Measurements from ENCODE around the gene INTS4. TPM values are rescaled to one million over a fixed set of nuclear protein-coding genes. Genes with fewer than 3 reads are reported as not detected.

INTS4 gene
- total and polyA plus RNA-seq, 2 experiments from 2014 or later: 24.6 to 47.6 TPM

DNA sequence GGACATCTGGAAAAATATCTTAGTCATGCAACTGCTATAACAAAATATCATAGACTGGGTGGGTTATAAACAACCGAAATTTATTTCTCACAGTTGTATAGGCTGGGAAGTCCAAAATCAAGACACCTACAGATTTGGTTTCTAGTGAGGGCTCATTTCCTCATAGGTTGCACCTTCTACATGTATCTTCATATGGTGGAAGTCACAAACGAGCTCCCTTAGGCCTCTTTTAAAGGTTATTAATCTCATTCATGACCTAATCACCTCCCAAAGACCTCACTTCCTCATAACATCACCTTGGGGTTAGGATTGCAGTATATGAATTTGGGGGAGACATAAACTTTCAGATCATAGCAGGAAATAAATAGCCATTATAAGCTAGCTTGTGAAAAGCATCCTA is 85.2 kb downstream of the INTS4 start (continued):
- TF ChIP-seq, protein P1, sequence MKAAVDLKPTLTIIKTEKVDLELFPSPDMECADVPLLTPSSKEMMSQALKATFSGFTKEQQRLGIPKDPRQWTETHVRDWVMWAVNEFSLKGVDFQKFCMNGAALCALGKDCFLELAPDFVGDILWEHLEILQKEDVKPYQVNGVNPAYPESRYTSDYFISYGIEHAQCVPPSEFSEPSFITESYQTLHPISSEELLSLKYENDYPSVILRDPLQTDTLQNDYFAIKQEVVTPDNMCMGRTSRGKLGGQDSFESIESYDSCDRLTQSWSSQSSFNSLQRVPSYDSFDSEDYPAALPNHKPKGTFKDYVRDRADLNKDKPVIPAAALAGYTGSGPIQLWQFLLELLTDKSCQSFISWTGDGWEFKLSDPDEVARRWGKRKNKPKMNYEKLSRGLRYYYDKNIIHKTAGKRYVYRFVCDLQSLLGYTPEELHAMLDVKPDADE (IDR thresholded peaks at IDR 0.05): no peak
- no peak for TF ChIP-seq JUNB (IDR thresholded peaks at IDR 0.05; ENCODE audit: unreplicated experiment)
- TF ChIP-seq STAT1 (IDR thresholded peaks at IDR 0.05; ENCODE audit: unreplicated experiment): no peak
- TF ChIP-seq CREB1 (CRISPR knock-in tag; IDR thresholded peaks at IDR 0.05; ENCODE audit: low read depth): no peak
- TF ChIP-seq, protein P2, sequence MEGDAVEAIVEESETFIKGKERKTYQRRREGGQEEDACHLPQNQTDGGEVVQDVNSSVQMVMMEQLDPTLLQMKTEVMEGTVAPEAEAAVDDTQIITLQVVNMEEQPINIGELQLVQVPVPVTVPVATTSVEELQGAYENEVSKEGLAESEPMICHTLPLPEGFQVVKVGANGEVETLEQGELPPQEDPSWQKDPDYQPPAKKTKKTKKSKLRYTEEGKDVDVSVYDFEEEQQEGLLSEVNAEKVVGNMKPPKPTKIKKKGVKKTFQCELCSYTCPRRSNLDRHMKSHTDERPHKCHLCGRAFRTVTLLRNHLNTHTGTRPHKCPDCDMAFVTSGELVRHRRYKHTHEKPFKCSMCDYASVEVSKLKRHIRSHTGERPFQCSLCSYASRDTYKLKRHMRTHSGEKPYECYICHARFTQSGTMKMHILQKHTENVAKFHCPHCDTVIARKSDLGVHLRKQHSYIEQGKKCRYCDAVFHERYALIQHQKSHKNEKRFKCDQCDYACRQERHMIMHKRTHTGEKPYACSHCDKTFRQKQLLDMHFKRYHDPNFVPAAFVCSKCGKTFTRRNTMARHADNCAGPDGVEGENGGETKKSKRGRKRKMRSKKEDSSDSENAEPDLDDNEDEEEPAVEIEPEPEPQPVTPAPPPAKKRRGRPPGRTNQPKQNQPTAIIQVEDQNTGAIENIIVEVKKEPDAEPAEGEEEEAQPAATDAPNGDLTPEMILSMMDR (conservative IDR thresholded peaks at IDR 0.05; ENCODE audit: low read depth in 2 of 2): no peak
- TF ChIP-seq, protein P3, sequence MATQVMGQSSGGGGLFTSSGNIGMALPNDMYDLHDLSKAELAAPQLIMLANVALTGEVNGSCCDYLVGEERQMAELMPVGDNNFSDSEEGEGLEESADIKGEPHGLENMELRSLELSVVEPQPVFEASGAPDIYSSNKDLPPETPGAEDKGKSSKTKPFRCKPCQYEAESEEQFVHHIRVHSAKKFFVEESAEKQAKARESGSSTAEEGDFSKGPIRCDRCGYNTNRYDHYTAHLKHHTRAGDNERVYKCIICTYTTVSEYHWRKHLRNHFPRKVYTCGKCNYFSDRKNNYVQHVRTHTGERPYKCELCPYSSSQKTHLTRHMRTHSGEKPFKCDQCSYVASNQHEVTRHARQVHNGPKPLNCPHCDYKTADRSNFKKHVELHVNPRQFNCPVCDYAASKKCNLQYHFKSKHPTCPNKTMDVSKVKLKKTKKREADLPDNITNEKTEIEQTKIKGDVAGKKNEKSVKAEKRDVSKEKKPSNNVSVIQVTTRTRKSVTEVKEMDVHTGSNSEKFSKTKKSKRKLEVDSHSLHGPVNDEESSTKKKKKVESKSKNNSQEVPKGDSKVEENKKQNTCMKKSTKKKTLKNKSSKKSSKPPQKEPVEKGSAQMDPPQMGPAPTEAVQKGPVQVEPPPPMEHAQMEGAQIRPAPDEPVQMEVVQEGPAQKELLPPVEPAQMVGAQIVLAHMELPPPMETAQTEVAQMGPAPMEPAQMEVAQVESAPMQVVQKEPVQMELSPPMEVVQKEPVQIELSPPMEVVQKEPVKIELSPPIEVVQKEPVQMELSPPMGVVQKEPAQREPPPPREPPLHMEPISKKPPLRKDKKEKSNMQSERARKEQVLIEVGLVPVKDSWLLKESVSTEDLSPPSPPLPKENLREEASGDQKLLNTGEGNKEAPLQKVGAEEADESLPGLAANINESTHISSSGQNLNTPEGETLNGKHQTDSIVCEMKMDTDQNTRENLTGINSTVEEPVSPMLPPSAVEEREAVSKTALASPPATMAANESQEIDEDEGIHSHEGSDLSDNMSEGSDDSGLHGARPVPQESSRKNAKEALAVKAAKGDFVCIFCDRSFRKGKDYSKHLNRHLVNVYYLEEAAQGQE (IDR thresholded peaks at IDR 0.05; ENCODE audit: unreplicated experiment): no peak
- TF ChIP-seq POLR2AphosphoS5 (IDR thresholded peaks at IDR 0.05; ENCODE audit: low read depth): no peak
- no peak for TF ChIP-seq EZH2phosphoT487 (IDR thresholded peaks at IDR 0.05; ENCODE audit: unreplicated experiment)
- no peak for TF ChIP-seq ZNF114 (CRISPR knock-in tag; IDR thresholded peaks at IDR 0.05)

DNA sequence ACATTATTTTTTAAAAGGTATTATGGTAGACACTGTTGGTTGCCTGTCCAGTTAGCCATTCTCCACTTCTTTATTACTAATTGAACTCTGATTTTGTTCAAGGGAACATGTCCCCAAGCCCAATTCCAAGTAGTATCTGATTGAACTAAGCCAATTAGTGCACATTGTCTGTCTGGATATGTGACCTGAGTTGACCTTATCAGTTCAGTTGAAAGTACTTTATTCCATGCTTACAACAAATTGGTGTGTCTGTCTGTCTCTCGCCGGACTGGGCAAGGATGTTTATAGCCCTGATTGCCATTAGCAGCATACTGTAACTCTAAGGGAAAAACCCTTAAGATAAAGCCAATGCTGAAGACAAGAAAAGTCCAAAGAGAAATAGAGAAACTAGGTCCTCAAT is 85.6 kb downstream of the INTS4 start:
- Histone ChIP-seq H3F3A (replicated peaks; ENCODE audit: low read depth) (no peaks in the 10 kb centered on the region), H3K27ac (ENCODE audit: low read depth) (no peak overlapping the region), H4K20me1 (replicated peaks; ENCODE audit: insufficient read depth) (no peaks in the 10 kb centered on the region), H3K36me3 (ENCODE audit: insufficient read depth) (no peaks in the 10 kb centered on the region), H3K9me2 (ENCODE audit: insufficient read depth) (no peaks in the 10 kb centered on the region), H2AFZ (no peak overlapping the region), H3K27me3 (ENCODE audit: insufficient read depth) (no peaks in the 10 kb centered on the region), H3K4me1 (ENCODE audit: insufficient read depth) (no peaks in the 10 kb centered on the region), H3K79me2 (replicated peaks; ENCODE audit: insufficient read depth) (no peaks in the 10 kb centered on the region), H3K4me3 (no peak overlapping the region), H3K4me2 (no peak overlapping the region)
- Mint-ChIP-seq H3K9me3 (no peaks in the 10 kb centered on the region), H3K27ac (no peak overlapping the region), H3K27me3 (ENCODE audit: insufficient read depth, low read depth, poor library complexity) (no peaks in the 10 kb centered on the region), H3K36me3 (ENCODE audit: low read depth) (peaks cover 3% of the 10 kb centered on the region; the same call in 2 of the 3 replicates), H3K4me3 (no peak overlapping the region), H3K4me1 (no peaks in the 10 kb centered on the region; the same call in 2 of the 3 replicates)
- DNase-seq (ENCODE audit: low spot score) (no peak), ATAC-seq (no peak)
- TF ChIP-seq, protein P3 (IDR thresholded peaks at IDR 0.05; ENCODE audit: unreplicated experiment): no peak
- TF ChIP-seq CREB1 (CRISPR knock-in tag; IDR thresholded peaks at IDR 0.05; ENCODE audit: low read depth) (no peak), EZH2phosphoT487 (IDR thresholded peaks at IDR 0.05; ENCODE audit: unreplicated experiment) (no peak), EZH2 (IDR thresholded peaks at IDR 0.05; ENCODE audit: low read depth, unreplicated experiment) (no peak), STAT1 (IDR thresholded peaks at IDR 0.05; ENCODE audit: unreplicated experiment) (no peak), POLR2AphosphoS5 (IDR thresholded peaks at IDR 0.05; ENCODE audit: low read depth) (no peak), ZNF331 (CRISPR knock-in tag; IDR thresholded peaks at IDR 0.05; ENCODE audit: low read depth) (no peak), JUNB (IDR thresholded peaks at IDR 0.05; ENCODE audit: unreplicated experiment) (no peak), ZNF114 (CRISPR knock-in tag; IDR thresholded peaks at IDR 0.05) (no peak), NANOG (IDR thresholded peaks at IDR 0.05; ENCODE audit: borderline replicate concordance) (no peak)
- TF ChIP-seq, protein P1 (IDR thresholded peaks at IDR 0.05): no peak
- TF ChIP-seq, protein P2 (conservative IDR thresholded peaks at IDR 0.05; ENCODE audit: low read depth in 2 of 2): no peak

Measured in GM23338 (cell line).